GM18951 (cell line): Measurements from ENCODE around the gene SPHK2.
"Not testable (repeated sequence)": the region's sequence is repeated elsewhere in the genome, so short reads cannot be mapped to it uniquely, and the experiment has no call there.

Experiments
- POLR2A ChIP-seq: IDR thresholded peaks from 4 replicates; pipeline ENCODE4 v1.6.1; 2011; ENCODE audit warnings: mild to moderate bottlenecking; ENCODE audit not compliant: insufficient read length, insufficient read depth; ENCODE audit errors: extremely low read depth
- in situ Hi-C: fragments of 300-500 bp; cut with MboI; formaldehyde crosslinking; loops from one replicate; pipeline ENCODE4 v1.12.0; 2022; ENCODE audit warnings: low sequenced_read_pairs, mixed read lengths, inconsistent platforms; ENCODE audit not compliant: unreplicated experiment

SPHK2 gene

GRCh38 chr19:48669903-48670668 is 50.8 kb downstream of the SPHK2 start:
- TF ChIP-seq POLR2A, result no peak
- in situ Hi-C loops, result no loop called here

- in situ Hi-C loops, result no loop called here
Measured at GRCh38 chr19:48670699-48671445, 51.6 kb downstream of the SPHK2 start.

GRCh38 chr19:48671446-48671995 is 52.2 kb downstream of the SPHK2 start:
- no peak for TF ChIP-seq POLR2A

More at GRCh38 chr19:48670699-48671445, 51.6 kb downstream of the SPHK2 start:
- TF ChIP-seq POLR2A, result no peak

GRCh38 chr19:48672994-48673393 is 53.7 kb downstream of the SPHK2 start, which contains the start of gene NTN5:
Gene NTN5 (minus strand): TSS chr19:48673017. CDS start chr19:48670986, 2,031 bp downstream.
- TF ChIP-seq POLR2A, result no peak
- in situ Hi-C loops, result no loop called here

More at GRCh38 chr19:48671446-48671995, 52.2 kb downstream of the SPHK2 start:
- in situ Hi-C loops, result no loop called here

GRCh38 chr19:48673436-48674100 is 54.3 kb downstream of the SPHK2 start:
- no peak for TF ChIP-seq POLR2A
- in situ Hi-C loops, result no loop called here

- TF ChIP-seq POLR2A, result no peak
- in situ Hi-C loops, result no loop called here
Measured at GRCh38 chr19:48674216-48674809, 55.0 kb downstream of the SPHK2 start.

- in situ Hi-C loops, result no loop called here
- no peak for TF ChIP-seq POLR2A
Measured at GRCh38 chr19:48674921-48675824, 55.9 kb downstream of the SPHK2 start.

GRCh38 chr19:48676487-48676886 is 57.2 kb downstream of the SPHK2 start:
- in situ Hi-C loops, result no loop called here
- no peak for TF ChIP-seq POLR2A

- in situ Hi-C loops, result no loop called here
- TF ChIP-seq POLR2A, result no peak
Measured at GRCh38 chr19:48676887-48677286, 57.6 kb downstream of the SPHK2 start.

GRCh38 chr19:48678201-48678600 is 58.9 kb downstream of the SPHK2 start:
- no peak for TF ChIP-seq POLR2A
- in situ Hi-C loops, result no loop called here

GRCh38 chr19:48680006-48680405 is 60.7 kb downstream of the SPHK2 start:
- in situ Hi-C loops, result not testable (repeated sequence)
